Liver (tissue), 3 donors: ENCODE data around the gene KIF2B.

Experiments used
- CTCF ChIP-seq: fragments of 150-350 bp; IDR thresholded peaks from 2 replicates; pipeline ENCODE4 v1.5.1; 2017; ENCODE audit warnings: improper control_type of control experiment, low read depth, low read length; ENCODE audit not compliant: missing input control
- GABPA ChIP-seq, 2 donors: IDR thresholded peaks in 1 of 2; conservative IDR thresholded peaks in 1 of 2; 2 replicates each; pipeline ENCODE4 v1.6.1; 2016; ENCODE audit warnings: antibody characterized with exemption in 2 of 2, mild to moderate bottlenecking in 1 of 2, moderate library complexity in 1 of 2
- MAX ChIP-seq: IDR thresholded peaks from 2 replicates; pipeline ENCODE4 v1.6.1; 2016; ENCODE audit warnings: antibody characterized with exemption
- REST ChIP-seq: IDR thresholded peaks from 2 replicates; pipeline ENCODE4 v1.6.1; 2016; ENCODE audit warnings: antibody characterized with exemption, mild to moderate bottlenecking
- RXRA ChIP-seq, 2 donors: IDR thresholded peaks; 2 replicates each; pipeline ENCODE4 v1.6.1; 2017 to 2018; ENCODE audit warnings: antibody characterized with exemption in 2 of 2, mild to moderate bottlenecking in 1 of 2
- SP1 ChIP-seq: IDR thresholded peaks from 2 replicates; pipeline ENCODE4 v1.6.1; 2018; ENCODE audit warnings: antibody characterized with exemption, mild to moderate bottlenecking
- TAF1 ChIP-seq: conservative IDR thresholded peaks from 2 replicates; pipeline ENCODE4 v1.6.1; 2016; ENCODE audit warnings: antibody characterized with exemption, mild to moderate bottlenecking
- YY1 ChIP-seq: IDR thresholded peaks from 2 replicates; pipeline ENCODE4 v1.6.1; 2016; ENCODE audit warnings: antibody characterized with exemption, mild to moderate bottlenecking
- donor health status: healthy.
- donor health status: healthy.

- no peak for TF ChIP-seq CTCF
- TF ChIP-seq SP1: no peak
- TF ChIP-seq GABPA (IDR thresholded peaks at IDR 0.05 in 1 of 2, conservative IDR thresholded peaks at IDR 0.05 in 1 of 2): no peak
- TF ChIP-seq REST: no peak
- TF ChIP-seq RXRA (IDR thresholded peaks at IDR 0.05): no peak
- TF ChIP-seq MAX: no peak
- TF ChIP-seq TAF1: no peak
- no peak for TF ChIP-seq YY1
Measured at GRCh38 chr17:53823341-53824050, 769 bp downstream of the KIF2B start.
